A549 (cell line): ENCODE data around the gene ZNF212. TPM values are rescaled to one million over a fixed set of nuclear protein-coding genes. Genes with fewer than 3 reads are reported as not detected.

Experiments used
- ATAC-seq, 2 experiments: fragments of 200-7000 bp in 1 of 2; fragments of >200 bp in 1 of 2; cut with Nextera tagmentation in 1 of 2; cut with Tn5 transposase in 1 of 2; 3 replicates each; pipeline versions ENCODE4 v1.8.0 to v1.9.1; 2018 to 2020; ENCODE audit warnings: mild to moderate bottlenecking in 1 of 2, moderate library complexity in 1 of 2
- CTCF ChIA-PET: fragments of 300-600 bp; sonication (Branson Sonifier 250); formaldehyde crosslinking; extraction: SDS; loops from one replicate; lab custom pipeline; 2021; ENCODE audit warnings: antibody characterized with exemption, inconsistent platforms; lab: Yijun Ruan, JAX
- POLR2A ChIA-PET: fragments of 350-600 bp; formaldehyde crosslinking; extraction: SDS; loops from one replicate; lab custom pipeline; 2021; ENCODE audit warnings: antibody characterized with exemption, inconsistent platforms; lab: Yijun Ruan, JAX
- DNase-seq, 2 experiments: peaks; one replicate each; pipeline versions ENCODE4 v3.0.0 to v3.0.0-alpha.2; 2011 to 2016; ENCODE audit warnings: low read depth in 1 of 2, low spot score in 1 of 2
- FAIRE-seq: peaks from 2 replicates; lab custom pipeline; 2011; peaks lifted over from hg19 to GRCh38; lab: Jason Lieb, UNC
- H3K27ac ChIP-seq, 2 experiments: fragments of >200 bp; sonication (Bioruptor Twin); formaldehyde crosslinking; 3 replicates each; pipeline ENCODE4 v1.5.1; 2016 to 2017
- H3K4me1 ChIP-seq: fragments of >200 bp; sonication (Bioruptor Twin); formaldehyde crosslinking; 3 replicates; pipeline ENCODE4 v1.6.1; 2016
- H3K4me2 ChIP-seq: fragments of >200 bp; sonication (Bioruptor Twin); formaldehyde crosslinking; 3 replicates; pipeline ENCODE4 v1.6.1; 2016
- H3K4me3 ChIP-seq: fragments of >200 bp; sonication (Bioruptor Twin); formaldehyde crosslinking; 3 replicates; pipeline ENCODE4 v1.5.1; 2016
- H3K9me3 ChIP-seq: fragments of >200 bp; sonication (Bioruptor Twin); formaldehyde crosslinking; 3 replicates; pipeline ENCODE4 v1.6.1; 2016
- CEBPB ChIP-seq, 2 experiments: fragments of >200 bp in 1 of 2; sonication (Bioruptor Twin) in 1 of 2; formaldehyde crosslinking in 1 of 2; IDR thresholded peaks; 2 replicates each; pipeline ENCODE4 v1.6.1; 2012 to 2016
- EHF ChIP-seq: fragments of 250-450 bp; sonication (Bioruptor Pico); IDR thresholded peaks from 2 replicates; pipeline ENCODE4 v1.5.0; 2020; ENCODE audit warnings: mild to moderate bottlenecking
- EP300 ChIP-seq, 2 experiments: fragments of >200 bp; sonication (Bioruptor Twin); formaldehyde crosslinking; IDR thresholded peaks; 2 replicates in 1 of 2; 3 replicates in 1 of 2; pipeline ENCODE4 v1.6.1; 2016 to 2017
- HOXA7 ChIP-seq: fragments of 250-450 bp; sonication (Bioruptor Pico); IDR thresholded peaks from 2 replicates; pipeline ENCODE4 v1.5.0; 2020; ENCODE audit warnings: mild to moderate bottlenecking, moderate library complexity
- JUN ChIP-seq, 2 experiments: fragments of >200 bp; sonication (Bioruptor Twin); formaldehyde crosslinking; IDR thresholded peaks; 2 replicates in 1 of 2; 3 replicates in 1 of 2; pipeline ENCODE4 v1.6.1; 2016 to 2017
- MYC ChIP-seq: IDR thresholded peaks from 2 replicates; pipeline ENCODE4 v1.6.1; 2012; ENCODE audit warnings: mild to moderate bottlenecking, inconsistent platforms, low read length, improper control_type of control experiment, borderline replicate concordance
- RARB ChIP-seq: fragments of 250-450 bp; sonication (Bioruptor Pico); IDR thresholded peaks from 2 replicates; pipeline ENCODE4 v1.8.0; 2021; ENCODE audit warnings: mild to moderate bottlenecking, moderate library complexity
- RCOR1 ChIP-seq: fragments of 150-350 bp; IDR thresholded peaks from 2 replicates; pipeline ENCODE4 v1.6.1; 2014; ENCODE audit warnings: antibody characterized with exemption, low read length, low read depth
- RFX5 ChIP-seq: fragments of 450-650 bp; IDR thresholded peaks from 2 replicates; pipeline ENCODE4 v1.7.1; 2014; ENCODE audit warnings: antibody characterized with exemption, mild to moderate bottlenecking, moderate library complexity
- SMC3 ChIP-seq: fragments of >200 bp; sonication (Bioruptor Twin); formaldehyde crosslinking; IDR thresholded peaks from 3 replicates; pipeline ENCODE4 v1.6.1; 2018; ENCODE audit warnings: inconsistent platforms
- SREBF2 ChIP-seq: fragments of 450-650 bp; IDR thresholded peaks from 2 replicates; pipeline ENCODE4 v1.6.1; 2014; ENCODE audit warnings: mild to moderate bottlenecking, moderate library complexity
- ZNF302 ChIP-seq: fragments of 250-450 bp; sonication (Bioruptor Pico); IDR thresholded peaks from 2 replicates; pipeline ENCODE4 v1.9.0; 2021; ENCODE audit warnings: inconsistent platforms, mild to moderate bottlenecking, moderate library complexity
- WGBS: methylation state at CpG from one replicate; pipeline ENCODE4 v1.1.6; 2017; ENCODE audit errors: missing lambda C conversion rate; 5-methylcytosine and 5-hydroxymethylcytosine counted together
- polyA plus RNA-seq, 4 experiments: library from polyadenylated mRNA; depleted of rRNA in 3 of 4; stranded (reverse); fragments of >200 nt; fragmentation: RNase III in 1 of 4; extraction: RNeasy Plus Mini Kit Qiagen cat#74134 plus additional on column Dnase treatment in 1 of 4; gene quantifications; 2 replicates in 3 of 4; 3 replicates in 1 of 4; pipeline ENCODE4 v1.2.3, GENCODE V29; 2011 to 2017
- TF ChIP-seq, protein P1 (sequence below): IDR thresholded peaks from 2 replicates; pipeline ENCODE4 v1.6.1; 2012; ENCODE audit warnings: low read depth, borderline replicate concordance
- TF ChIP-seq, protein P2 (sequence below): fragments of >200 bp; sonication (Bioruptor Twin); formaldehyde crosslinking; IDR thresholded peaks from 3 replicates; pipeline ENCODE4 v1.5.1; 2016

Gene ZNF212
- polyA plus RNA-seq, 2 of the 4 experiments (the other 2 are of a cell fraction), result 5.5 to 7.9 TPM

DNA sequence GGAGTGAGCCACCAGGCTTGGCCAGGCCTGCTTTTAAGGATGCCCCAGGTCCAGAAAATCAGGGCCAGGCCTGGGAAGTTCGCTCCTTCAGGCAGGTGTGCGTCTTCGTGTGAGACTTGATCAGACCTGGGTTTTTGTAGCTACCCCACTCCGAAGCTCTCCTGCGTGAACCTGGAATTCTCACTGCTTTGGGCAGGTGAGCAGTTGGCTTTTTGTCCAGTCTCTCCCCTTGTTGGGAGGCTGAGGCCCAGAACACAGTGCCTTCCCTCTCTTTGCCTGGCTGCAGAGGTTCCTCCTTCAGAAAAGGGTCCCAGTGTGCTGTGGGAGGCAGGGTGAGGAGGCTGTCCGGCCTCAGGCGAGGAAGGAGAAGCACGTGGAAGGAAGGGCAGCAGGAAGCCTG is 49.8 kb downstream of the ZNF212 start:
- Histone ChIP-seq H3K9me3 (no peaks in the 10 kb centered on the region), H3K4me2 (no peak overlapping the region), H3K27ac (no peak overlapping the region)
- FAIRE-seq (no peak), ATAC-seq (no peak)
- POLR2A ChIA-PET, result no interaction called here
- TF ChIP-seq ZNF302, result no peak
- TF ChIP-seq, all 56 proteins: peak for 0
- no peak overlapping the region for H3K4me3 ChIP-seq
- CTCF ChIA-PET, result interaction anchor here (1.4 kb wide), 1 partner anchor 27 kb away, joined by 4 read pairs; the partner anchor contains the start of gene ZNF783
- no peak for DNase-seq
- WGBS, result 91% methylated on average over 8 of the region's 8 CpGs
- H3K4me1 ChIP-seq, result no peaks in the 10 kb centered on the region

- Histone ChIP-seq H3K4me1 (no peaks in the 10 kb centered on the region), H3K9me3 (no peaks in the 10 kb centered on the region), H3K4me3 (no peak overlapping the region), H3K4me2 (no peak overlapping the region), H3K27ac (no peak overlapping the region)
- ATAC-seq (no peak), FAIRE-seq (no peak), DNase-seq (no peak)
- WGBS, result 94% methylated on average over 2 of the region's 4 CpGs
- ChIA-PET POLR2A (no interaction called here), CTCF (interaction anchor here (1.2 to 1.4 kb wide), 2 partner anchors 28 kb away, joined by 4 read pairs; partner anchors contain the start of gene ZNF783)
- no peak for TF ChIP-seq RFX5
These were observed 50.4 kb downstream of the ZNF212 start for GRCh38 chr7:149289856-149290255.

GRCh38 chr7:149291036-149291780 is 51.8 kb downstream of the ZNF212 start:
- POLR2A ChIA-PET, result interaction anchor here (0.6 kb wide), 1 partner anchor 16 kb away, joined by 5 read pairs; no protein-coding TSS in a partner anchor
- DNase-seq (no peak), FAIRE-seq (no peak), ATAC-seq (no peak)
- Histone ChIP-seq H3K4me1 (no peaks in the 10 kb centered on the region), H3K4me3 (no peak overlapping the region), H3K4me2 (no peak overlapping the region)
- CTCF ChIA-PET, result interaction anchor here (0.5 to 2.6 kb wide), 3 partner anchors 29 to 131 kb away, joined by 3 to 8 read pairs (median 4); partner anchors contain the start of gene ZNF783
- WGBS, result 77% methylated on average over 13 of the region's 13 CpGs
- TF ChIP-seq ZNF302 (no peak), RFX5 (no peak), MYC (no peak), HOXA7 (CRISPR knock-in tag) (no peak), JUN (IDR thresholded peaks at IDR 0.05) (no peak), EHF (CRISPR knock-in tag) (no peak), EP300 (IDR thresholded peaks at IDR 0.05) (no peak), RCOR1 (no peak), SREBF2 (no peak), RARB (CRISPR knock-in tag) (no peak)
- TF ChIP-seq, protein P1, sequence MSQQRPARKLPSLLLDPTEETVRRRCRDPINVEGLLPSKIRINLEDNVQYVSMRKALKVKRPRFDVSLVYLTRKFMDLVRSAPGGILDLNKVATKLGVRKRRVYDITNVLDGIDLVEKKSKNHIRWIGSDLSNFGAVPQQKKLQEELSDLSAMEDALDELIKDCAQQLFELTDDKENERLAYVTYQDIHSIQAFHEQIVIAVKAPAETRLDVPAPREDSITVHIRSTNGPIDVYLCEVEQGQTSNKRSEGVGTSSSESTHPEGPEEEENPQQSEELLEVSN, result no peak
- TF ChIP-seq, protein P2, sequence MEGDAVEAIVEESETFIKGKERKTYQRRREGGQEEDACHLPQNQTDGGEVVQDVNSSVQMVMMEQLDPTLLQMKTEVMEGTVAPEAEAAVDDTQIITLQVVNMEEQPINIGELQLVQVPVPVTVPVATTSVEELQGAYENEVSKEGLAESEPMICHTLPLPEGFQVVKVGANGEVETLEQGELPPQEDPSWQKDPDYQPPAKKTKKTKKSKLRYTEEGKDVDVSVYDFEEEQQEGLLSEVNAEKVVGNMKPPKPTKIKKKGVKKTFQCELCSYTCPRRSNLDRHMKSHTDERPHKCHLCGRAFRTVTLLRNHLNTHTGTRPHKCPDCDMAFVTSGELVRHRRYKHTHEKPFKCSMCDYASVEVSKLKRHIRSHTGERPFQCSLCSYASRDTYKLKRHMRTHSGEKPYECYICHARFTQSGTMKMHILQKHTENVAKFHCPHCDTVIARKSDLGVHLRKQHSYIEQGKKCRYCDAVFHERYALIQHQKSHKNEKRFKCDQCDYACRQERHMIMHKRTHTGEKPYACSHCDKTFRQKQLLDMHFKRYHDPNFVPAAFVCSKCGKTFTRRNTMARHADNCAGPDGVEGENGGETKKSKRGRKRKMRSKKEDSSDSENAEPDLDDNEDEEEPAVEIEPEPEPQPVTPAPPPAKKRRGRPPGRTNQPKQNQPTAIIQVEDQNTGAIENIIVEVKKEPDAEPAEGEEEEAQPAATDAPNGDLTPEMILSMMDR, result no peak
- TF ChIP-seq, all 56 proteins: peak for 0
- H3K9me3 ChIP-seq, result no peaks in the 10 kb centered on the region
- H3K27ac ChIP-seq, result no peak overlapping the region

DNA sequence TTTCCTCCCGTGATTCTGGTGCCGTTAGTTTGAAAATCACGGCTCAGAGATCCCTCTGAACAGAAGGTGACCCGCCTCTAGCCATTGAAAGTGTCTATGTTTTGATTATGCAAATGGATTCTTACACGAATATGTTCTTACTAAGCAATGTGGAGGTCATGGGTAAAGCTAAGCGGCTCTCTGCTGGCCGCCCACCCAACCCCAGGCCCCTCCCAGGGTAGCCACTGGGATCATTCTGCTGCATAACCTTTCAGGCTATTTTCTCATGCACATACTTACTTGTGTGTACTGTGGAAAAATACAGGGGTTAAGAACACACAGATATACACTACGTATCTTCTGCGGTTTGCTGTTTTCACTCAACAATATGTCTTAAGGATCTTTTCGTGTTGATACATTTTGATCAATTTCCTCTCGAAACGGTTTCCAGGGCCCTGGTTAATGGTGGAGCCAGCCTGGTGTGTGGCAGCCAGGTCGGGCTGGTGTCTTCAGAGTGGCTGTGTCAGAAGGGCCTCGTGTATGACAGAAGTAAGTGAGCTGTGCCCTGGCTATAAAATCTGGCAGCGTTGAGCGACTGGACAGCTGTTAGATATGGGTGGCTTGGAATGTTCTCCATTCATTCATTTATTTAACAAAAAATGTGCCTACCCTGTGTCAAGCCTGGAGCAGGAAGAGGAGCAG is 52.5 kb downstream of the ZNF212 start:
- Histone ChIP-seq H3K4me3 (no peak overlapping the region), H3K9me3 (no peaks in the 10 kb centered on the region), H3K4me2 (no peak overlapping the region), H3K4me1 (no peaks in the 10 kb centered on the region), H3K27ac (no peak overlapping the region)
- TF ChIP-seq SMC3 (no peak), CEBPB (IDR thresholded peaks at IDR 0.05) (no peak)
- no peak for FAIRE-seq
- POLR2A ChIA-PET, result no interaction called here
- CTCF ChIA-PET, result interaction anchor here (1.4 to 2.6 kb wide), 3 partner anchors 18 to 78 kb away, joined by 3 to 9 read pairs (median 8); partner anchors contain the start of gene ZNF783
- DNase-seq, result no peak
- WGBS, result 79% methylated on average over 16 of the region's 16 CpGs
- ATAC-seq, result no peak
